ENCODE results near the gene FOXC1.

Gene FOXC1

DNA sequence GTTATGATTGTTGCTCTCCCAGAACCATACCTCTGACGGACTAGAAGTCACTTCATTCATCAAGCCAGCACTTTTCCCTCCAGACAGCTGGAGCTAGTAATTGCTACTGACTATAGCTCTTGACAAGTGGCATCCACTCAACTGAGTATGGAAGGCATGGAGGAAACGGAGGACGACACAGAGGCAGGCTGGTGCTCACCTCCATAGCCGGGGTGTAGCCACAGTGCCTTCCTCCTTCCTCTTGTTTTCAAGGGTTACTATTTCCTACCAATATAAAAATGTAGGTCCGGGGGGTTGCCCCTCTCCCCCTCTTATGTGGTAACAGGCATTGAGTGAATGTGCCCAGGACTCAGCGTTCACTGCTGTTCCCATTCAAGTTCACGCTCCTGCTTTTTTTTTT lies 23.5 kb upstream of the FOXC1 start:
- Histone ChIP-seq H3K27ac (replicated peaks) (no peak overlapping the region), H3K4me3 (replicated peaks; ENCODE audit: insufficient read depth, low read length) (no peak overlapping the region), H3K27me3 (ENCODE audit: insufficient read depth, poor library complexity, severe bottlenecking) (peaks cover 6% of the 10 kb centered on the region)
- DNase-seq (ENCODE audit: low read depth in 1 of 2, low spot score in 1 of 2), result no peak
- TF ChIP-seq GABPA (IDR thresholded peaks at IDR 0.05; ENCODE audit: low read depth) (no peak), POLR2AphosphoS5 (IDR thresholded peaks at IDR 0.05; ENCODE audit: low read depth) (no peak), SPI1 (IDR thresholded peaks at IDR 0.05; ENCODE audit: borderline replicate concordance, low read depth) (no peak)
- TF ChIP-seq, protein P1, sequence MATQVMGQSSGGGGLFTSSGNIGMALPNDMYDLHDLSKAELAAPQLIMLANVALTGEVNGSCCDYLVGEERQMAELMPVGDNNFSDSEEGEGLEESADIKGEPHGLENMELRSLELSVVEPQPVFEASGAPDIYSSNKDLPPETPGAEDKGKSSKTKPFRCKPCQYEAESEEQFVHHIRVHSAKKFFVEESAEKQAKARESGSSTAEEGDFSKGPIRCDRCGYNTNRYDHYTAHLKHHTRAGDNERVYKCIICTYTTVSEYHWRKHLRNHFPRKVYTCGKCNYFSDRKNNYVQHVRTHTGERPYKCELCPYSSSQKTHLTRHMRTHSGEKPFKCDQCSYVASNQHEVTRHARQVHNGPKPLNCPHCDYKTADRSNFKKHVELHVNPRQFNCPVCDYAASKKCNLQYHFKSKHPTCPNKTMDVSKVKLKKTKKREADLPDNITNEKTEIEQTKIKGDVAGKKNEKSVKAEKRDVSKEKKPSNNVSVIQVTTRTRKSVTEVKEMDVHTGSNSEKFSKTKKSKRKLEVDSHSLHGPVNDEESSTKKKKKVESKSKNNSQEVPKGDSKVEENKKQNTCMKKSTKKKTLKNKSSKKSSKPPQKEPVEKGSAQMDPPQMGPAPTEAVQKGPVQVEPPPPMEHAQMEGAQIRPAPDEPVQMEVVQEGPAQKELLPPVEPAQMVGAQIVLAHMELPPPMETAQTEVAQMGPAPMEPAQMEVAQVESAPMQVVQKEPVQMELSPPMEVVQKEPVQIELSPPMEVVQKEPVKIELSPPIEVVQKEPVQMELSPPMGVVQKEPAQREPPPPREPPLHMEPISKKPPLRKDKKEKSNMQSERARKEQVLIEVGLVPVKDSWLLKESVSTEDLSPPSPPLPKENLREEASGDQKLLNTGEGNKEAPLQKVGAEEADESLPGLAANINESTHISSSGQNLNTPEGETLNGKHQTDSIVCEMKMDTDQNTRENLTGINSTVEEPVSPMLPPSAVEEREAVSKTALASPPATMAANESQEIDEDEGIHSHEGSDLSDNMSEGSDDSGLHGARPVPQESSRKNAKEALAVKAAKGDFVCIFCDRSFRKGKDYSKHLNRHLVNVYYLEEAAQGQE (IDR thresholded peaks at IDR 0.05; ENCODE audit: insufficient replicate concordance, low read depth), result no peak
- TF ChIP-seq, protein P2, sequence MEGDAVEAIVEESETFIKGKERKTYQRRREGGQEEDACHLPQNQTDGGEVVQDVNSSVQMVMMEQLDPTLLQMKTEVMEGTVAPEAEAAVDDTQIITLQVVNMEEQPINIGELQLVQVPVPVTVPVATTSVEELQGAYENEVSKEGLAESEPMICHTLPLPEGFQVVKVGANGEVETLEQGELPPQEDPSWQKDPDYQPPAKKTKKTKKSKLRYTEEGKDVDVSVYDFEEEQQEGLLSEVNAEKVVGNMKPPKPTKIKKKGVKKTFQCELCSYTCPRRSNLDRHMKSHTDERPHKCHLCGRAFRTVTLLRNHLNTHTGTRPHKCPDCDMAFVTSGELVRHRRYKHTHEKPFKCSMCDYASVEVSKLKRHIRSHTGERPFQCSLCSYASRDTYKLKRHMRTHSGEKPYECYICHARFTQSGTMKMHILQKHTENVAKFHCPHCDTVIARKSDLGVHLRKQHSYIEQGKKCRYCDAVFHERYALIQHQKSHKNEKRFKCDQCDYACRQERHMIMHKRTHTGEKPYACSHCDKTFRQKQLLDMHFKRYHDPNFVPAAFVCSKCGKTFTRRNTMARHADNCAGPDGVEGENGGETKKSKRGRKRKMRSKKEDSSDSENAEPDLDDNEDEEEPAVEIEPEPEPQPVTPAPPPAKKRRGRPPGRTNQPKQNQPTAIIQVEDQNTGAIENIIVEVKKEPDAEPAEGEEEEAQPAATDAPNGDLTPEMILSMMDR (IDR thresholded peaks at IDR 0.05; ENCODE audit: insufficient read depth, low read length), result no peak

DNA sequence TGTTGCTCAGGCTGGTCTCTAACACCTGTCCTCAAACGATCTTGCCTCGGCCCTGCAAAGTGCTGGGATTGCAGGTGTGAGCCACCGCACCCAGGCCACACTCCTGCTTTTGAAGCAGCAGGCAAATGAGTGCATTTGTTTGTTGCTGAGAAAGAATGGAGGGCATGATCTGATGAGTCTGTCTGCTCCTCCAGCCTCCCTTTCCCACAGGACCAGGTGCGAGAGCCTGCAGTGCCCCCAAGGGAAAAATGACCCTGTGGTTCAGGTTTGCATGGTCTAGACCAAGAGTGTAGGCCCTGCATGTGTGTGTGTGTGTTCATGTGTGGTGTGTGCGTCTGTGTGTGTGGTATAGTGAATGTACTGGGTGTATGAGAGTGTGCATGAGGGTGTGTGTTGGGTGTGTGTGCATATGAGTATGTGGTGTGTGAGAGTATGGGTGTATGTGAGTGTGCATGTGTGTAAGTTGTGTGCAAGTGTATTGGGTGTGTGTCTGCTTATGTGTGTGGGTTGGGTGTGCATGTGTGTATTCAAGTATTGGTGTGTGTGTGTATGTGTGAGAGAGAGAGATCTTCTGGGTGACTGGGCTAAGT lies 22.8 kb upstream of the FOXC1 start:
- TF ChIP-seq GABPA (IDR thresholded peaks at IDR 0.05; ENCODE audit: low read depth), result no peak
- TF ChIP-seq, protein P2 (IDR thresholded peaks at IDR 0.05; ENCODE audit: insufficient read depth, low read length), result no peak
- no peak for TF ChIP-seq POLR2AphosphoS5 (IDR thresholded peaks at IDR 0.05; ENCODE audit: low read depth)
- TF ChIP-seq, protein P1 (IDR thresholded peaks at IDR 0.05; ENCODE audit: insufficient replicate concordance, low read depth), result no peak
- no peak for TF ChIP-seq SPI1 (IDR thresholded peaks at IDR 0.05; ENCODE audit: borderline replicate concordance, low read depth)
- no peak overlapping the region for H3K27ac ChIP-seq (replicated peaks)
- H3K27me3 ChIP-seq (ENCODE audit: insufficient read depth, poor library complexity, severe bottlenecking), result peaks cover 6% of the 10 kb centered on the region
- no peak overlapping the region for H3K4me3 ChIP-seq (replicated peaks; ENCODE audit: insufficient read depth, low read length)
- no peak for DNase-seq (ENCODE audit: low read depth in 1 of 2, low spot score in 1 of 2)

DNA sequence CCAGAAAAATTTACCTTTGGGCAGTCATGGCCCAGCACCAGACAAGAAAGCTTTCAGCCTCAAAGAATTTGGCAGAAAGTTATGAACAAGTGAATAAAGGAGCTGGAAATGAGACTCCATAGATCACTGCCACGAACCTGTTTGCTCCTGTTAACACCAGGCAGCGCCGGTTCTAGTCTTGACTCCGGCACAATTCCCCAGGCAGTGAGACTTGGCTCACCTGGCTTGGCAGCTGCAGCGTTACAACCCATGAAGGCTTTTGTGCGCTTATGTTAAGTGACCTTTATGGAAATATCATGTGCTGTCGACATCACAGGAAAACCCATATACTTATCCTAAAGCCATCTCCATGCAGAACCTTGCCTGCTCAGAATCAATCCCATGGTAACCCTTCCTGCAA lies 22.2 kb upstream of the FOXC1 start:
- Histone ChIP-seq H3K4me3 (replicated peaks; ENCODE audit: insufficient read depth, low read length) (no peak overlapping the region), H3K27ac (replicated peaks) (no peak overlapping the region), H3K27me3 (ENCODE audit: insufficient read depth, poor library complexity, severe bottlenecking) (peaks cover 6% of the 10 kb centered on the region)
- TF ChIP-seq POLR2AphosphoS5 (IDR thresholded peaks at IDR 0.05; ENCODE audit: low read depth), result no peak
- TF ChIP-seq GABPA (IDR thresholded peaks at IDR 0.05; ENCODE audit: low read depth), result no peak
- TF ChIP-seq SPI1 (IDR thresholded peaks at IDR 0.05; ENCODE audit: borderline replicate concordance, low read depth), result no peak
- TF ChIP-seq, protein P2 (IDR thresholded peaks at IDR 0.05; ENCODE audit: insufficient read depth, low read length), result no peak
- TF ChIP-seq, protein P1 (IDR thresholded peaks at IDR 0.05; ENCODE audit: insufficient replicate concordance, low read depth), result no peak
- no peak for DNase-seq (ENCODE audit: low read depth in 1 of 2, low spot score in 1 of 2)
